ENCODE results near the gene ZNF665. TPM values are rescaled to one million over a fixed set of nuclear protein-coding genes. Genes with fewer than 3 reads are reported as not detected.

ZNF665 gene
- total and polyA plus RNA-seq, 10 of the 15 experiments (the other 5 are each of a cell fraction or from before 2014, with no cell fraction given): 0.20 to 3.0 (median 1.4) TPM

GRCh38 chr19:53132141-53132991, 60.8 kb downstream of the ZNF665 start, which contains the start of gene ZNF415:
ZNF415 (minus strand) TSS chr19:53132910; CDS start chr19:53122676, 10,234 bp downstream.
- Histone ChIP-seq H4K20me1 (ENCODE audit: control insufficient read depth, insufficient read depth) (no peaks in the 10 kb centered on the region), H3K4me2 (ENCODE audit: control insufficient read depth, insufficient read depth) (0 out of 2 replicates have a peak within 1 kb of the TSS, but pooled peaks have one; percentile 17), H3K4me3 (no peak within 1 kb of the TSS), H2AFZ (ENCODE audit: control insufficient read depth, low read depth, low read length) (peak within 1 kb of the TSS; percentile 12; the same call in 1 of the 2 replicates), H3K9ac (ENCODE audit: control insufficient read depth, insufficient read depth, low read length) (no peak within 1 kb of the TSS), H3K9me3 (replicated peaks; ENCODE audit: control insufficient read depth, insufficient read depth, low read length) (peaks cover 5% of the 10 kb centered on the region; the same call in 1 of the 3 replicates), H3K27me3 (replicated peaks in 1 of 2; ENCODE audit: control insufficient read depth in 2 of 2, insufficient read depth in 2 of 2, low read length in 1 of 2) (no peaks in the 10 kb centered on the region), H3K27ac (ENCODE audit: control insufficient read depth, insufficient read depth) (no peak within 1 kb of the TSS), H3K36me3 (ENCODE audit: control insufficient read depth in 2 of 2, insufficient read depth in 2 of 2, low read length in 1 of 2) (no peaks in the 10 kb centered on the region), H3K4me1 (ENCODE audit: control insufficient read depth, insufficient read depth, low read length) (no peaks in the 10 kb centered on the region), H3K79me2 (ENCODE audit: control insufficient read depth, insufficient read depth, low read length) (no peaks in the 10 kb centered on the region)
- DNase-seq (ENCODE audit: low read depth, low spot score): no peak
- no TSS peak for BruUV-seq (replicated peaks)
- TF ChIP-seq SRF (IDR thresholded peaks at IDR 0.05; ENCODE audit: low read depth in 2 of 2, low read length in 2 of 2): no peak
- no peak for TF ChIP-seq ESRRA (IDR thresholded peaks at IDR 0.05; ENCODE audit: low read length)
- no peak for TF ChIP-seq ZZZ3 (IDR thresholded peaks at IDR 0.05; ENCODE audit: control insufficient read depth, insufficient read length, low read depth)
- TF ChIP-seq, protein P1, sequence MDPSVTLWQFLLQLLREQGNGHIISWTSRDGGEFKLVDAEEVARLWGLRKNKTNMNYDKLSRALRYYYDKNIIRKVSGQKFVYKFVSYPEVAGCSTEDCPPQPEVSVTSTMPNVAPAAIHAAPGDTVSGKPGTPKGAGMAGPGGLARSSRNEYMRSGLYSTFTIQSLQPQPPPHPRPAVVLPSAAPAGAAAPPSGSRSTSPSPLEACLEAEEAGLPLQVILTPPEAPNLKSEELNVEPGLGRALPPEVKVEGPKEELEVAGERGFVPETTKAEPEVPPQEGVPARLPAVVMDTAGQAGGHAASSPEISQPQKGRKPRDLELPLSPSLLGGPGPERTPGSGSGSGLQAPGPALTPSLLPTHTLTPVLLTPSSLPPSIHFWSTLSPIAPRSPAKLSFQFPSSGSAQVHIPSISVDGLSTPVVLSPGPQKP (IDR thresholded peaks at IDR 0.05; ENCODE audit: low read depth, low read length): no peak
- no peak for TF ChIP-seq LARP7 (IDR thresholded peaks at IDR 0.05)
- ChIA-PET CTCF (no interaction called here), SMC1A (ENCODE audit: uncharacterized antibody, unreplicated experiment) (no interaction called here), POLR2A (no interaction called here), RAD21 (ENCODE audit: unreplicated experiment) (no interaction called here)
- 26% methylated on average over 39 of the region's 51 CpGs for WGBS (ENCODE audit: insufficient coverage, insufficient replicate concordance, low lambda C conversion rate, missing lambda C conversion rate)
- no peak for FAIRE-seq
- no peak for ATAC-seq
- intact Hi-C loops (cut with micrococcal nuclease; ENCODE audit: unreplicated experiment): no loop called here
- in situ Hi-C loops (cut with MboI): no loop called here

GRCh38 chr19:53131727-53132126, 61.4 kb downstream of the ZNF665 start:
- H3K9ac ChIP-seq (ENCODE audit: control insufficient read depth, insufficient read depth, low read length): no peak overlapping the region
- no peaks in the 10 kb centered on the region for H3K79me2 ChIP-seq (ENCODE audit: control insufficient read depth, insufficient read depth, low read length)
- FAIRE-seq (no peak), ATAC-seq (no peak), DNase-seq (ENCODE audit: low read depth, low spot score) (no peak)
- in situ Hi-C loops (cut with MboI) (no loop called here), intact Hi-C loops (cut with micrococcal nuclease; ENCODE audit: unreplicated experiment) (no loop called here)
- no peak overlapping the region for H3K4me2 ChIP-seq (ENCODE audit: control insufficient read depth, insufficient read depth)
- H3K9me3 ChIP-seq (replicated peaks; ENCODE audit: control insufficient read depth, insufficient read depth, low read length): peaks cover 4% of the 10 kb centered on the region; the same call in 1 of the 3 replicates
- H3K27me3 ChIP-seq (replicated peaks in 1 of 2; ENCODE audit: control insufficient read depth in 2 of 2, insufficient read depth in 2 of 2, low read length in 1 of 2): no peaks in the 10 kb centered on the region
- CTCF ChIA-PET: no interaction called here
- no peaks in the 10 kb centered on the region for H4K20me1 ChIP-seq (ENCODE audit: control insufficient read depth, insufficient read depth)
- no TSS peak for BruUV-seq (replicated peaks)
- H2AFZ ChIP-seq (ENCODE audit: control insufficient read depth, low read depth, low read length): no peak overlapping the region
- TF ChIP-seq TCF12 (IDR thresholded peaks at IDR 0.05; ENCODE audit: low read depth, low read length) (no peak), ATF7 (IDR thresholded peaks at IDR 0.05; ENCODE audit: low read depth) (no peak), BHLHE40 (IDR thresholded peaks at IDR 0.05; ENCODE audit: borderline replicate concordance in 1 of 2, low read depth in 2 of 2, low read length in 1 of 2) (no peak)
- RAD21 ChIA-PET (ENCODE audit: unreplicated experiment): no interaction called here
- no peak overlapping the region for H3K4me3 ChIP-seq
- WGBS (ENCODE audit: insufficient coverage, insufficient replicate concordance, low lambda C conversion rate, missing lambda C conversion rate): 52% methylated on average over 6 of the region's 6 CpGs
- no peaks in the 10 kb centered on the region for H3K36me3 ChIP-seq (ENCODE audit: control insufficient read depth in 2 of 2, insufficient read depth in 2 of 2, low read length in 1 of 2)
- H3K27ac ChIP-seq (ENCODE audit: control insufficient read depth, insufficient read depth): no peak overlapping the region
- H3K4me1 ChIP-seq (ENCODE audit: control insufficient read depth, insufficient read depth, low read length): no peaks in the 10 kb centered on the region
- POLR2A ChIA-PET: no interaction called here
- SMC1A ChIA-PET (ENCODE audit: uncharacterized antibody, unreplicated experiment): no interaction called here

All from GM12878 (cell line).